HG03354 (cell line): ENCODE results near the gene CASZ1.

Experiments used
- ATAC-seq: cut with Tn5 transposase; IDR thresholded peaks from one replicate; pipeline ENCODE4 v1.9.1; 2021; ENCODE audit warnings: mild to moderate bottlenecking; ENCODE audit not compliant: unreplicated experiment, poor library complexity, severe bottlenecking

CASZ1 gene

GRCh38 chr1:10718083-10718415 lies 78.4 kb downstream of the CASZ1 start:
- no peak for ATAC-seq

GRCh38 chr1:10717296-10718082 lies 79.0 kb downstream of the CASZ1 start:
- no peak for ATAC-seq

- ATAC-seq = no peak
These were observed 79.6 kb downstream of the CASZ1 start for GRCh38 chr1:10716840-10717239.

- ATAC-seq = no peak
These were observed 81.9 kb downstream of the CASZ1 start for GRCh38 chr1:10714337-10715114.

- ATAC-seq = no peak
These were observed 82.8 kb downstream of the CASZ1 start for GRCh38 chr1:10713614-10714013.

GRCh38 chr1:10712568-10713362 lies 83.7 kb downstream of the CASZ1 start:
- ATAC-seq = no peak

- no peak for ATAC-seq
These were observed 86.0 kb downstream of the CASZ1 start for GRCh38 chr1:10710489-10710888.

GRCh38 chr1:10709646-10710045 lies 86.8 kb downstream of the CASZ1 start:
- ATAC-seq = no peak

GRCh38 chr1:10709165-10709564 lies 87.3 kb downstream of the CASZ1 start:
- no peak for ATAC-seq

- no peak for ATAC-seq
These were observed 87.7 kb downstream of the CASZ1 start for GRCh38 chr1:10708757-10709156.

- no peak for ATAC-seq
These were observed 89.2 kb downstream of the CASZ1 start for GRCh38 chr1:10707208-10707607.

GRCh38 chr1:10706376-10706913 lies 90.0 kb downstream of the CASZ1 start:
- ATAC-seq = no peak

- ATAC-seq = no peak
These were observed 90.5 kb downstream of the CASZ1 start for GRCh38 chr1:10705953-10706352.

- no peak for ATAC-seq
These were observed 92.0 kb downstream of the CASZ1 start for GRCh38 chr1:10704368-10704882.

- no peak for ATAC-seq
These were observed 92.7 kb downstream of the CASZ1 start for GRCh38 chr1:10703702-10704101.

- ATAC-seq = no peak
These were observed 95.3 kb downstream of the CASZ1 start for GRCh38 chr1:10701145-10701544.

GRCh38 chr1:10699470-10699835 lies 97.0 kb downstream of the CASZ1 start:
- ATAC-seq = no peak

- ATAC-seq = no peak
These were observed 97.5 kb downstream of the CASZ1 start for GRCh38 chr1:10698726-10699469.

GRCh38 chr1:10697621-10698160 lies 98.8 kb downstream of the CASZ1 start:
- no peak for ATAC-seq
